DLD1 (cell line): ENCODE data around the gene NINJ1.

Experiments
- in situ Hi-C: cut with HindIII; loops from 2 replicates; pipeline ENCODE4 v1.10.0; 2017; ENCODE audit warnings: low sequenced_read_pairs

The NINJ1 gene

DNA sequence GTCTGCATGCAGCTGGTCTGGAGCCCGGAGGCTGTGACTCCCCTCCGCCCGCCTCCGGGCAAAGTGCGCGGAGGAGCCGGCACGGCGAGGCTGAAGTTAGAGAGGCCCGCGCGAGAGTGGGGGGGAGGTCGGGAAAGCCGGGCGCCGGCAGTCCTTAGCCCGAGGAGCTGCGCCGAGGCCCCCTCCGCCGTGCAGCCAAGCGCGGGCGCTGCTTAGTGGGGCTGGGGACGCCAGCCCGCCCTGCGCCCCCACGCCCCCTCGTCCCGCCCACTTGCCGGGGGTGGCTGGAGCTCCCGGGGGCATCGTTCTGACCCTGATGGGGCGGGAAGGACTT lies 403 bp downstream of the NINJ1 start:
- in situ Hi-C loops: no loop called here

DNA sequence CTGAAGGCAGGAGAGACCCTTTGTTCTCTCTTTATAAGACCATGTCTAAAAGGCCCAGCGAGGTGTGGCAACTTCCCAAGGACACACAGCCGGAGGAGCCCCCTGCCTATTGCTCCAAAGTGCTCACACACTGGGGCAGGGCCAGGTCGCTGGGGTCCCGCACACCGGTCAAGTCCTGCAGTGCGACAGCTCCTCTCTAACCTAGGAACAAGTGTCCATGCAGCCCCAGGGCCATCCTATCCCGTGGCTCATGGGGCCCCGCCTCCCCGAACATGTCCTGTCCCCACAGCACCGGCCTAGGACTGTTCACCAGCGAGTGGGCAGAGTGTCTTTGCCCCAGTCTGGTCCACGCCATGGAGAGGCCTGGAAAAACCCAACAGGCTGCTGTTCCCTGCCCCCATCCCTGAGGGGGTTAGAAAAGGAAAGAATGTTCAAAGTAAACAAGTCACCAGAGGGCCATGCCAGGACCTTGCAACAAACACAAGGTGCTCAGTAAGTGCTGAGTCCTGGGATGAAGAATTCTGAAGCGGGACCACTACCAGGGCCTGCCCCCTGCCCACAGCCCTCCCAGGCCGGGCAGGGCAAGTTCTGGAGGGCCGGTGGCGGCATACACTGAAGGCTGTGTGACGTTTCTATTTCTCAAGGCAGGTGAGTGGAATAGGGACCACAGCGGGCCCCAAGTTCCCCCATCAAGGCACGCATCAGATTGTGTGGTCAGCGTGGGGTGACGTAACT lies 938 bp downstream of the NINJ1 start:
- in situ Hi-C loops: no loop called here

DNA sequence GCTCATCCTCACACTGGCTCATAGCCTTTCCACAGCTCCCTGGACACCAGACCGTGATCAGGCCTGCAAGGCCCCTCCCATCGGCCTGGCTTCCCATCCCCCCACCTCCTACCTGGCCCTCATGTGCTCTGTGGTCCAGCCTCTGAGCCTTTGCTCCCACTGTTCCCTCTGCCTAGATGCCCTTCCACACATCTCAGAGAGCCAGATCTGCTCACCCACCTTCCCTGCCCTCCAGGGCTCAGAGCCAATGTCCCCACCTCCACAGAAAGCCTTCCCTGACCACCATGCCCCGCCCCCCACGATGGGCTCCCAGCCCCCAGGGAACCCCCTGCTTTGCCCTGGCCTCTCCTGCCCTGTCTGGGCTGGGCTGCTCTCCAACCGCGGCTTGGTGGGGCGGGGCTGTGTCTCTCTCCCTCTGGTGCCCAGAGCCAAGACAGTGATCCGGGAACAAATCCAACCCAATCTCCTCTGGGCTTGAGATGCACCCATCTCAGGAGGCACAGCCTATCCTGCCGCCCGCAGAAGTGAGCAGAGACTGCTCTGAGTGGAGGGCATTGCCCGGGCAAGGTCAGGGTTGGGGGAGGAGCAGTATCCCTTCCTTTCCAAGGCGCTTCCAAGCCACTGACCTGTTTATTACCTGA lies 1.6 kb downstream of the NINJ1 start:
- in situ Hi-C loops: no loop called here

GRCh38 chr9:93131599-93132286 lies 2.3 kb downstream of the NINJ1 start:
- in situ Hi-C loops: no loop called here

DNA sequence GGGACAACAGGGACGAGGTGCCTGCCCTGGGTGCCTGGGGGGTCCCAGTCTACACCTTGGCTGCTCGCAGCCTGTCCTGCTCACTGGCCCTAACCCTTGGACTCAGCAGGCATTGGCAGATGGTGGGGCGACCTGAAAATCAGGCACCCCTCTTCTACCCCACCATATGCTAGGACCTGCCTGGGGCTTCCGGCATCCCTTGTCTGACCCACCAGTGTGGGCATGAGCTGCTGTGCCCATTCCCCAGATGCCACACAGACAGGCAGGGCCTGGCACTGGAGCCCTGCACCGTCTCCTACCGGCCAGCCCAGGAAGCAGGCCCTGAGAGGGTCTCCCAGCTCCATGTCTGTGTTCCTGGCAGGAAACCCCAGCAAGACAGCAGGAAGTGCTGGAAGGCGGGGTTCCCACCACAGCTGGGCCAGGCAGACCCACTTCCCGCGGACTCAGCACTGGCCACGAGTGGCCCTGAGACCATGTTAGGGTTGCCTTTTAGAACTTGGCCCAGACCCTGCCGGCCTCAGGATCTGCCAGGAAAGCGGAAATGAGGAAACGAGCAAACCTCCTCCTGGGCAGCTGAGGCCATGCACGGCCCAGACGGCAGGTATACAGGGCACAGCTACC lies 3.1 kb downstream of the NINJ1 start:
- in situ Hi-C loops: no loop called here

DNA sequence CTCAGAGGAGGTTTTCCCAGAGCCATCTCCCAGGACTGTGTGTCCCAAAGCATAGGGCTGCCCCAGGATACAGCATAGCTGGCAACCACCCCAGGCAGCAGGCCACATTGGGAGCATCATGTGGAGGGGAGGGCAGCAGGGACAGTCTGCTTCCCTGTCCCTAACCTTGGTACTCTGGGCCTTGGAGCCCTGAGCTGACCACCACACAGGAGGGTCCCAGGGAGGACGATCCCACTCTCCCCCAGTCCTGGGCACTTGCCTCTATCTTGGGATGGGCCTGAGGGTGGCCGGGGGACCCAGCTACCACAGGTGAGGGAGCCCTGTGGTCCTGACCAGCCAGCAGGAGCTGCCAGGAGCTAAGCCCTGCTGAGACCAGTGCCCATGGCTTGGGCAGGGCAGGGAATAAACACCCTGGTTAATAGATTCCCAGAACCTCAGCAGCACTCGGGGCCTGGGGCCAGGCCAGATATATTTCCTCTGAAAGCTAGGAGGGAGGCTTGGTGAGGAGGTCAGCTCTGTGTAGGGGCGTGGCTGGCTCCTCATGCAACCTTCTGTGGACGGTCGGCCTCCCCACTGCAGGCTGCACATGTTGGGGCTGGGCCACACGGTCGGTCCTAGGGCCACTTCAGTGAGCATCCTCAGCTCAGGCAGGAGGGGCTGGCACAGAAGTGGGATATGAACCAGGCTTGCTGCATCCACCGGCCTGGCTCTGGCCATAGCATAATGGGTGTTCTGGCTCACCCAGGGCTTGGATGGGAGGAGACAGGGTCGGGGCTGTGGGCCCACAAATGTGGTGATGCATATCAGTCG lies 4.2 kb downstream of the NINJ1 start:
- in situ Hi-C loops: no loop called here

- in situ Hi-C loops: no loop called here
These were observed 4.8 kb downstream of the NINJ1 start for GRCh38 chr9:93129286-93129685.

DNA sequence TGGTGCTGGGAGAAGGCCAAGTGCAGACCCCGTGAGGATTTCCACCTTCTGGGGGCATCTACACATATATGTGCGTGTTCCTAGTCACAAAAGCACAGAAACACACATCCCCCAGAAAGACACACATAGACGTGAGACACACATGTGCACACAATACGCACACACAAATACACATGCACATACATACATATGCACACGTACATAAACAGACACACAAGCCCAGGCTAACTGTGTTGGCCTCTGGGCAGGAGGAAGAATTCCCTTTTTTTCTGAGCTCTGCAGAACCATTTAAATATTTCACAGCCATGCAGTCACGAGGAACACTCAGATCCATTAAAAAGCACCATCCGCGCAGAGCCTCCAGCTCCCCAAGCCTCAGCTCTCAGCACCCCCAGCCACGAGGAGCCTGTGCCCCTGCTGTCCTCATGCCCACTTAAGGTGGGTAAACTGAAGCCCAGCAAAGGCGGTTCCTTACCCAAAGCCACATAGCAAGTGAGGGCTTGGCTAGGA lies 5.3 kb downstream of the NINJ1 start:
- in situ Hi-C loops: no loop called here

DNA sequence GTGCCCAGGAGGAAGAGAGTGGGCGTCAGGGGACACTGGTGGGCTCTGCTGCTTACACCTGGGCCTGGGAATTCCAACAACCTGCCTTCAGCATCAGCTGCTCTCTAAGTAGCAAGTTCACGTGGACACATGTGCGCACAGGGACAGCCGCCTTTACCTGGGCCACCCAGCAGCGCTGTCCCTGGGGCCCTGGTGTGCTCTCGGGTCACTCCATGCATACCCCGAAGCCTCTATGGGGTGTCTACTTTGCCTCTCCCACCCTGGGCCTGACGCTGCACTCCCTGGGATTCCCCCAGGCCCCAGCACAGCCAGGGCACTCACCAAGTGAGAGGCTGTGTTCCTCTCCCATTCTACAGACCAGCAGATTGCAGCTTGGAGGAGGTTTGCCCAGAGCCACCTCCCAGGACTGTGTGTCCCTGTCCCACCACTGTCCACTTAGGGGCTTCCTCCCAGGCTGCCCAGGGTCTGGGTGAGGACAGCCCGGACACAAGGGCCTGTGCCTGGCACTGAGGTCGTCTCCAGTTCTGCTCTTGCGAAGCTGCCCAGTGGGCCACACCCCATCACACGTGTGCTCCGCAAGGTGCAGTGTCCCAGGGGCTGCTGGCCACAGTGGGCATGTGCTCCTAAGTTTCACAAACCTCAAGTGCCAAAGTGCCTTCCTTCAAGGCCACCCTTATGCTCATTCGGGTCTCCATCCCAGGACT lies 5.9 kb downstream of the NINJ1 start:
- in situ Hi-C loops: no loop called here

GRCh38 chr9:93127395-93127911 lies 6.6 kb downstream of the NINJ1 start:
- in situ Hi-C loops: no loop called here

DNA sequence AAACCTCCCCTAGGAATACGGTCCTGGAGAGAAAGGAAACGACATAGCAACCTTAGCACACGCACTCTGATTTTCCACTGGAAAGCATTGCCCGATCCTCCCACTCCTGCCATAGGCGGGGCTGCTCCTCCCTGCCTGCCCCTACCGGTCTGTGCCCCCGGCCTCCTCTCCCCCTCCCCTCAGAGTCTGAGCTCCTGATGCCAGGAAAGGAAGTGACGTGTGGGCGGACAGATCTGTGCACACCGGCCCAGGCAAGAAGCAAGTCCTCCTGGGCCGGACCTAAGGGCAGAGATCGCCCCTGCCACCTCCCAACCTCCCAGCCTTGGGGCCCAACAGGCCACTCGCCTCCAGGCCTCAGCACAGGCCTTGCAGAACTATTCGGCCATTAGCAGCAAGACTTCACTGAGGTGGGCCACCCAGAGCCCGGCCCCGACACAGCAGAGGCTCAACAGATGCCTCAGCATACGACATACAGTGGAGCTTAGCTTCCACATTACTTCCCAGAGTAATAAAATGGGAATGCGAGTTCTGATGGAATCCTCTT lies 7.2 kb downstream of the NINJ1 start:
- in situ Hi-C loops: no loop called here

GRCh38 chr9:93126151-93126781 lies 7.8 kb downstream of the NINJ1 start:
- in situ Hi-C loops: no loop called here

GRCh38 chr9:93125331-93125894 lies 8.6 kb downstream of the NINJ1 start:
- in situ Hi-C loops: no loop called here

DNA sequence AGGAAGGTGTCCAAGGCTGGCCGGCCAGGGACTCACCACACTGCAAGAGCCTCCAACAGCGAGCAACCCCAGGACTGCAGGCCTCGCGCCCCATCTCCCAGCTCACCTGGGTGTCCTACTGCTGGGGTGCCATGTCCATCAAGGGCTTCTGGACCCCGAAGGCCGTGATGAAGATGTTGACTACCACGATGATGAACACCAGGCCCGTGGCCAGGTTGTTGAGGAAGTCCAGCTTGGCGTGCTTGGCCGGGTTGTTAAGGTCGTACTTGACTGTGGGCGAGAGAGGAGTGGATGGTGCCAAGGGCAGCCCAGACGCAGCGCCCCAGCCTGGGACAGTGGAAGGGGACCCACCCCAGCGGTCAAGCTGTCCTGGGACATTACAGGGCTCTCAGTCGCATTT lies 9.3 kb downstream of the NINJ1 start:
- in situ Hi-C loops: no loop called here

DNA sequence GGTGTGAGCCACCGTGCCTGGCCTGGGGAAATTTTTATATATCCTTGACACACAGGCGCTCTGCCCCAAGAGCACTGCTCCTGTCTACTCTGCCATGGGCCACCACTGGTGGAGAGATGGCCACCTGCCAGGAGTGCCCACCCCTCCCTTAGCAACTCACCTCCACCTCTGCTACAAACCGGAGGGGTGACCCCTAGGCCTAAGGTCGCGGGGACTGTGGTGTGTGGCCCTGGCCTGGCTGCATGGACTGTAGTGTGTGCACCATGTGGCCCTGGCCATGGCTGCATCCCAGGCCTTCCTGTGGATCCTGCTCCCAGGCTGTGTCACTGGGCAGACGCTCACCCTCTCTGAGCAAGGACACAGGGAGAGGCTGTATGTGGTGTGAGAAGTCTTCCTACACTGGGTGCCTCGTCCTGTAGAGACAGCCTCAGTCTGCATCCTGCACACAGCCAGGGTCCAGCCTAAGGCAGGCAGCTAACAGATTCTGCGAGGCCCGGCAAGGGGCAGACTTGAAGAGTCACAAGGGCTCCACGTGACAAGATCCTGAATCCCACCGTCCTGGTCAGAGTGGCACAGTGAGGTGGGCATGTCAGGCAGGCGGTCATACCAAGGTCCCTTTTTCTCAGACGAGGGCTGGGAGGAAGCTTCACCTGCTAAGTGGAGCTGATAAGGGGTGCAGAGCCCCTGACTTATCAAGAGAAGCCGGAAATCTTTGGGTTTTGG lies 10.3 kb downstream of the NINJ1 start:
- in situ Hi-C loops: no loop called here

GRCh38 chr9:93122721-93123221 lies 11.3 kb downstream of the NINJ1 start:
- in situ Hi-C loops: no loop called here

GRCh38 chr9:93121316-93122241 lies 12.5 kb downstream of the NINJ1 start:
- in situ Hi-C loops: no loop called here
